GM23248 (cell line): Measurements from ENCODE around the gene KCTD14. TPM values are rescaled to one million over a fixed set of nuclear protein-coding genes. Genes with fewer than 3 reads are reported as not detected.

Experiments
- DNase-seq: peaks from one replicate; pipeline ENCODE4 v3.0.0-alpha.2; 2015
- H2AFZ ChIP-seq: fragments of 200-600 bp; sonication (generic); 2 replicates; pipeline ENCODE4 v1.6.1; 2016; ENCODE audit warnings: antibody characterized with exemption
- H3F3A ChIP-seq: fragments of 200-600 bp; sonication (generic); 2 replicates; pipeline ENCODE4 v1.6.1; 2016; ENCODE audit warnings: mild to moderate bottlenecking, antibody characterized with exemption, mixed run types; ENCODE audit not compliant: insufficient read depth
- H3K27ac ChIP-seq: fragments of 200-600 bp; sonication (generic); 2 replicates; pipeline ENCODE4 v1.5.1; 2016; ENCODE audit warnings: mild to moderate bottlenecking
- H3K27me3 ChIP-seq: fragments of 200-600 bp; sonication (generic); replicated peaks from 2 replicates; pipeline ENCODE4 v1.6.1; 2016; ENCODE audit warnings: mild to moderate bottlenecking; ENCODE audit not compliant: insufficient read depth
- H3K36me3 ChIP-seq: fragments of 200-600 bp; sonication (generic); 2 replicates; pipeline ENCODE4 v1.6.1; 2016; ENCODE audit warnings: low read depth, mild to moderate bottlenecking
- H3K4me1 ChIP-seq: fragments of 200-600 bp; sonication (generic); 2 replicates; pipeline ENCODE4 v1.6.1; 2016; ENCODE audit warnings: mild to moderate bottlenecking; ENCODE audit not compliant: insufficient read depth
- H3K4me2 ChIP-seq: fragments of 200-600 bp; sonication (generic); one replicate; pipeline ENCODE4 v1.6.1; 2016; ENCODE audit warnings: mild to moderate bottlenecking; ENCODE audit not compliant: unreplicated experiment
- H3K4me3 ChIP-seq: fragments of 200-600 bp; sonication (generic); 2 replicates; pipeline ENCODE4 v1.5.1; 2016; ENCODE audit warnings: mild to moderate bottlenecking
- H3K79me2 ChIP-seq: fragments of 200-600 bp; sonication (generic); 2 replicates; pipeline ENCODE4 v1.6.1; 2016; ENCODE audit warnings: mild to moderate bottlenecking; ENCODE audit not compliant: insufficient read depth
- H3K9ac ChIP-seq: fragments of 200-600 bp; sonication (generic); 2 replicates; pipeline ENCODE4 v1.6.1; 2016; ENCODE audit warnings: mild to moderate bottlenecking
- H3K9me2 ChIP-seq: fragments of 200-600 bp; sonication (generic); 2 replicates; pipeline ENCODE4 v1.6.1; 2016; ENCODE audit warnings: mixed run types, mild to moderate bottlenecking, moderate library complexity; ENCODE audit not compliant: insufficient read depth
- H3K9me3 ChIP-seq: fragments of 200-600 bp; sonication (generic); one replicate; pipeline ENCODE4 v1.6.1; 2017; ENCODE audit warnings: low read depth
- H4K20me1 ChIP-seq: fragments of 200-600 bp; sonication (generic); 2 replicates; pipeline ENCODE4 v1.6.0; 2016; ENCODE audit not compliant: insufficient read depth
- EZH2 ChIP-seq: fragments of 200-600 bp; sonication (generic); IDR thresholded peaks from 2 replicates; pipeline ENCODE4 v1.6.1; 2018; ENCODE audit warnings: antibody characterized with exemption, mild to moderate bottlenecking; ENCODE audit not compliant: insufficient read depth, poor library complexity, severe bottlenecking
- EZH2phosphoT487 ChIP-seq: fragments of 200-600 bp; sonication (generic); IDR thresholded peaks from 2 replicates; pipeline ENCODE4 v1.6.1; 2018; ENCODE audit warnings: antibody characterized with exemption, moderate library complexity, mild to moderate bottlenecking, low read depth; ENCODE audit not compliant: insufficient read depth
- WGBS, 2 experiments: methylation state at CpG; one replicate each; pipeline ENCODE4 v1.1.6; 2015 to 2017; ENCODE audit warnings: low lambda C conversion rate in 2 of 2, low coverage in 1 of 2; ENCODE audit errors: missing lambda C conversion rate in 2 of 2; 5-methylcytosine and 5-hydroxymethylcytosine counted together
- in situ Hi-C: fragments of 300-500 bp; cut with MboI; formaldehyde crosslinking; loops from 2 replicates; pipeline ENCODE4 v1.15.0; 2020
- polyA plus RNA-seq: library from polyadenylated mRNA; unstranded; fragments of >200 nt; fragmentation: Nextera tagmentation; extraction: Ambion mirVana; gene quantifications from 2 replicates; pipeline ENCODE4 v1.2.1, GENCODE V29; 2016
- total RNA-seq: library from RNA; depleted of rRNA; stranded (reverse); fragments of >200 nt; shearing (Covaris generic); gene quantifications from 2 replicates; pipeline ENCODE4 v1.2.3, GENCODE V29; 2014

The KCTD14 gene
- total and polyA plus RNA-seq, 2 experiments from 2014 or later: 0.85 to 1.4 TPM

- in situ Hi-C loops: no loop called here
- 83 to 86% methylated on average over 2 of the region's 2 CpGs for WGBS, 2 experiments
- no peaks in the 10 kb centered on the region for H3K36me3 ChIP-seq
These were observed 4.7 kb upstream of the KCTD14 start for GRCh38 chr11:78027759-78028158.

GRCh38 chr11:78025378-78025777, 2.3 kb upstream of the KCTD14 start:
- no peak overlapping the region for H3K4me3 ChIP-seq
- H3K9me3 ChIP-seq: no peaks in the 10 kb centered on the region
- H3F3A ChIP-seq: no peaks in the 10 kb centered on the region
- H3K4me2 ChIP-seq: no peak overlapping the region
- H3K9ac ChIP-seq: no peak overlapping the region
- TF ChIP-seq EZH2phosphoT487 (no peak), EZH2 (no peak)
- DNase-seq: no peak
- peaks cover under 1% of the 10 kb centered on the region; the same call in 1 of the 2 replicates for H3K4me1 ChIP-seq
- no peaks in the 10 kb centered on the region for H3K27me3 ChIP-seq
- no peak overlapping the region for H2AFZ ChIP-seq
- no peak overlapping the region for H3K27ac ChIP-seq
- no peaks in the 10 kb centered on the region for H4K20me1 ChIP-seq
- H3K79me2 ChIP-seq: no peaks in the 10 kb centered on the region
- H3K36me3 ChIP-seq: no peaks in the 10 kb centered on the region
- in situ Hi-C loops: no loop called here
- no peaks in the 10 kb centered on the region for H3K9me2 ChIP-seq

More at GRCh38 chr11:78027759-78028158, 4.7 kb upstream of the KCTD14 start:
- DNase-seq: no peak
- H3K27ac ChIP-seq: no peak overlapping the region
- TF ChIP-seq EZH2phosphoT487 (no peak), EZH2 (no peak)
- no peak overlapping the region for H3K4me3 ChIP-seq
- no peak overlapping the region for H3K4me2 ChIP-seq
- H3K4me1 ChIP-seq: peaks cover 8% of the 10 kb centered on the region
- no peaks in the 10 kb centered on the region for H3K9me3 ChIP-seq
- H3K9me2 ChIP-seq: no peaks in the 10 kb centered on the region
- no peaks in the 10 kb centered on the region for H3K27me3 ChIP-seq
- no peaks in the 10 kb centered on the region for H3K79me2 ChIP-seq
- H3F3A ChIP-seq: no peaks in the 10 kb centered on the region
- H4K20me1 ChIP-seq: no peaks in the 10 kb centered on the region
- no peak overlapping the region for H2AFZ ChIP-seq
- H3K9ac ChIP-seq: no peak overlapping the region

DNA sequence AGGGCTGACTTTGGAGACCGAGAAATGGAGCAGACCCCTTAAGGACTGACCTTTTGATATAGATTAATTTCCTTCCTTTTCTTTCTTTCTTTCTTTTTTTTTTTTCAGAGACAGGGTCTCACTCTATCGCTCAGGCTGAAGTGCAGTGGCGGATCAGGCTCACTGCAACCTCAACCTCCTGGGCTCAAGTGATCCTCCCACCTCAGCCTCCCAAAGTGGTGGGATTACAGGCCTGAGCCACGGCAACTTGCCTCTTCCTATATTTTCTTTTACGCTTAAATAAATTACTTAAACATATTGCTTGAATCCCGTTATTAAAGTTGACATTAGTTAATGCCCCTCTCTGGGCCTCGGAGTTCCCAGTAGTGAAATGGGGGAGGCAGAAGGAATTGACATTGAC, 350 bp upstream of the KCTD14 start:
- no peak for DNase-seq
- H3K9me2 ChIP-seq: no peaks in the 10 kb centered on the region
- H3K4me1 ChIP-seq: no peaks in the 10 kb centered on the region
- no peaks in the 10 kb centered on the region for H3K79me2 ChIP-seq
- WGBS, 2 experiments: 81% methylated on average over 7 of the region's 7 CpGs
- peak overlapping the region; percentile 72 for H2AFZ ChIP-seq
- no peaks in the 10 kb centered on the region for H3K27me3 ChIP-seq
- peak overlapping the region; percentile 62 for H3K4me2 ChIP-seq
- H3K36me3 ChIP-seq: no peaks in the 10 kb centered on the region
- in situ Hi-C loops: no loop called here
- H3K9ac ChIP-seq: no peak overlapping the region
- TF ChIP-seq EZH2phosphoT487 (no peak), EZH2 (no peak)
- no peak overlapping the region for H3K27ac ChIP-seq
- no peaks in the 10 kb centered on the region for H4K20me1 ChIP-seq
- peak overlapping the region; percentile 64 for H3K4me3 ChIP-seq
- no peaks in the 10 kb centered on the region for H3F3A ChIP-seq
- no peaks in the 10 kb centered on the region for H3K9me3 ChIP-seq

GRCh38 chr11:78021611-78022010, 1.5 kb downstream of the KCTD14 start:
- Histone ChIP-seq H3K4me2 (no peak overlapping the region), H3K9ac (no peak overlapping the region), H3K36me3 (no peaks in the 10 kb centered on the region), H3K9me2 (no peaks in the 10 kb centered on the region), H4K20me1 (no peaks in the 10 kb centered on the region), H2AFZ (no peak overlapping the region), H3F3A (no peaks in the 10 kb centered on the region), H3K9me3 (no peaks in the 10 kb centered on the region), H3K4me3 (no peak overlapping the region), H3K4me1 (no peaks in the 10 kb centered on the region), H3K27me3 (no peaks in the 10 kb centered on the region), H3K79me2 (no peaks in the 10 kb centered on the region), H3K27ac (no peak overlapping the region)
- in situ Hi-C loops: no loop called here
- 80 to 90% methylated on average over 6 of the region's 6 CpGs for WGBS, 2 experiments
- no peak for DNase-seq
- TF ChIP-seq EZH2phosphoT487 (no peak), EZH2 (no peak)

DNA sequence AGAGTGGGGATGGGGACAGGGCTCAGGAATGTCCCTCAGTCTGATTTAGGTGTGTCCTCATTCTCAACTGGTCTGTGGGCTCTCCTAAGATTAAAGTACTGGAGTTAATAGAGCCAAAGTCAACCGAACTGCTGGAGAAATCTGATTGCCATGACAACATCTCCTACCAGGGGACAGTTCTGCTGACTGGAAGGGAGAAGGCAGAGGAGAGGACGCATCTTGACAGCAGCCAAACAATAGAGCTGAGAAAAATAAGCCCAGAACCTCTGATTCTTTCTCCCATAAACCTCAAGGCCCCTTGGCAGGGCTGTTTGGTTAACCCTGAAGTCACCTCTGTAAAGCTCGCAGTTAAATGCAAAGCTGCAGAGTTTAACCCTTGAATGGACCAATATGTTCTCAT, 2.8 kb downstream of the KCTD14 start:
- Histone ChIP-seq H3K4me3 (no peak overlapping the region), H3K9ac (no peak overlapping the region), H2AFZ (no peak overlapping the region), H3K4me2 (no peak overlapping the region), H3K27me3 (no peaks in the 10 kb centered on the region), H4K20me1 (no peaks in the 10 kb centered on the region), H3F3A (no peaks in the 10 kb centered on the region), H3K9me2 (no peaks in the 10 kb centered on the region), H3K9me3 (no peaks in the 10 kb centered on the region), H3K27ac (no peak overlapping the region), H3K4me1 (no peaks in the 10 kb centered on the region), H3K79me2 (no peaks in the 10 kb centered on the region), H3K36me3 (no peaks in the 10 kb centered on the region)
- DNase-seq: no peak
- WGBS, 2 experiments: 32 to 40% methylated on average over 3 of the region's 3 CpGs
- in situ Hi-C loops: no loop called here
- TF ChIP-seq EZH2: no peak
- TF ChIP-seq EZH2phosphoT487: no peak
